Measurements from ENCODE around the gene TUBB8. TPM values are rescaled to one million over a fixed set of nuclear protein-coding genes. Genes with fewer than 3 reads are reported as not detected.
A peak's percentile ranks its signal among the peaks of the same experiment; 100 is the strongest.
"Not testable (repeated sequence)": the region's sequence is repeated elsewhere in the genome, so short reads cannot be mapped to it uniquely, and the experiment has no call there.

Gene TUBB8
- total and polyA plus RNA-seq, 9 of the 15 experiments (the other 6 are each of a cell fraction or from before 2014, with no cell fraction given) = 0.07 TPM; not detected in 8

DNA sequence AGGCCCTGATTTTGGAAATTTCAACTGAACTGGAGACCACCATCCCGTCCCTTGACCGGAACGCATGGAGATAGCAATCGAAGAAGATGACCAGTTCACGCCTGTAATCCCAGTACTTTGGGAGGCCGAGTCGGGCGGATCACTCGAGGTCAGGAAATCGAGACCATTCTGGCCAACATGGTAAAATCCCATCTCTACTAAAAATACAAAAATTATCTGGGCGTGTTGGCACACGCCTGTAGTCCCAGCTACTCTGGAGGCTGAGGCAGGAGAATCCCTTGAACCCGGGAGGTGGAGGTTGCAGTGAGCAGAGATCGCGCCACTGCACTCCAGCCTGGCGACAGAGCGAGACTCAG is 25.1 kb upstream of the TUBB8 start:
- H3K4me3 ChIP-seq = peak overlapping the region; percentile 39
- H3K9me3 ChIP-seq (replicated peaks; ENCODE audit: control insufficient read depth, insufficient read depth, low read depth, low read length); H4K20me1 ChIP-seq (replicated peaks; ENCODE audit: control insufficient read depth, insufficient read depth, low read length); ATAC-seq; H3K79me2 ChIP-seq (ENCODE audit: control insufficient read depth, insufficient read depth, low read length); H3K27me3 ChIP-seq (ENCODE audit: control insufficient read depth in 2 of 2, insufficient read depth in 2 of 2, low read length in 2 of 2); DNase-seq (ENCODE audit: extremely low read depth in 1 of 4, low spot score in 3 of 4); FAIRE-seq; intact Hi-C loops (cut with micrococcal nuclease); H3K27ac ChIP-seq (ENCODE audit: extremely low read depth, low read depth, low read length); in situ Hi-C loops (cut with MboI); H3K36me3 ChIP-seq (ENCODE audit: control insufficient read depth, insufficient read depth, low read length); BruUV-seq (replicated peaks); H3K9ac ChIP-seq (ENCODE audit: insufficient read depth in 1 of 2, low read depth in 2 of 2, low read length in 2 of 2); H2AFZ ChIP-seq (ENCODE audit: low read depth, low read length); H3K4me2 ChIP-seq (ENCODE audit: insufficient read depth, low read length); H3K9me1 ChIP-seq (ENCODE audit: control insufficient read depth, insufficient read depth, low read length): not testable (repeated sequence)
- 3% methylated on average over 7 of the region's 17 CpGs for WGBS (ENCODE audit: insufficient coverage, low coverage, missing lambda C conversion rate)
- 0 out of 2 replicates have a peak, but pooled peaks have one; percentile 2 for TF ChIP-seq PHF21A (IDR thresholded peaks at IDR 0.05; ENCODE audit: borderline replicate concordance, low read depth)
- ChIA-PET CTCF (ENCODE audit: low intra/inter-chr PET ratio) (interaction anchor here (0.7 kb wide), 1 partner anchor 1762 kb away, joined by 3 read pairs; no protein-coding TSS in a partner anchor), POLR2A (interaction anchor here (0.6 kb wide), 1 partner anchor 119 kb away, joined by 3 read pairs; no protein-coding TSS in a partner anchor)
- peaks cover 0 to 15% of the 10 kb centered on the region in 2 experiments; a peak in 2 of 5 replicates for H3K4me1 ChIP-seq (replicated peaks in 1 of 2; ENCODE audit: control insufficient read depth in 2 of 2, insufficient read depth in 2 of 2, low read length in 2 of 2)

DNA sequence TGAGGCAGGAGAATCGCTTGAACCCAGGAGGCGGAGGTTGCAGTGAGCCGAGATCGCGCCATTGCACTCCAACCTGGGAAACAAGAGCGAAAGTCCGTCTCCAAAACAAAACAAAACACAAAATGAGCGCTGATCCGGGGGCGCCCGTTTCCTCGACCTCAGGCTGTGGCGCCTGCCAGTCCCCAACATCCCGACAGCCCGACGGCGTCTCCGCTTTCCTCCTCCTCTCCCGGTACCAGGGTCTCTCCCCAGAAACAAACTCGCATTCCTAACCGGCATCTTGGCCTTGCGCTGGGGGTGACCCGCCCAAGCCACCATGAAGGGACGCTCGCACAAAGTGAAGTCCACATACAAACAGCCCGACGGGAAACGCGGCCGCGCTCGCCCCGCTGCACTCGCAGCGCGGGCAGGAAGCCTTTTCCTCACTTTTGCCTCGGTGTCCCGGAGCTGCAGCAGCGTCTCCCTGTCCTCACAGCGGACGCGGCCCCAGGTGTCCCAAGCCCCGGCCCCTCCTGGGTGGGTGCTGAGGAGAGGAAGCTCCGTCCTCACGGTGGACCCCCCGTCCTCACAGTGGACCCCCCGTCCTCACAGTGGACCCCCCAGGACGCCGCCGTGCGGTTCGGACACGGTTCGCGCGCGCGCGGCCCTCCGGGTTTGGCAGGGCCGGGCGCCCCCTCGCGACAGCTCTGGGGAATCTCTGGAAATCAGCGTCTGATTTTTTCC is 24.6 kb upstream of the TUBB8 start:
- H4K20me1 ChIP-seq (replicated peaks; ENCODE audit: control insufficient read depth, insufficient read depth, low read length); intact Hi-C loops (cut with micrococcal nuclease); in situ Hi-C loops (cut with MboI); FAIRE-seq; H3K36me3 ChIP-seq (ENCODE audit: control insufficient read depth, insufficient read depth, low read length); H3K9me3 ChIP-seq (replicated peaks; ENCODE audit: control insufficient read depth, insufficient read depth, low read depth, low read length); H3K27ac ChIP-seq (ENCODE audit: extremely low read depth, low read depth, low read length); H3K27me3 ChIP-seq (ENCODE audit: control insufficient read depth in 2 of 2, insufficient read depth in 2 of 2, low read length in 2 of 2); BruUV-seq (replicated peaks); H3K9me1 ChIP-seq (ENCODE audit: control insufficient read depth, insufficient read depth, low read length); H3K79me2 ChIP-seq (ENCODE audit: control insufficient read depth, insufficient read depth, low read length): not testable (repeated sequence)
- peak overlapping the region in 1 of 2 experiments; percentile 58; a peak in 1 of 4 replicates for H3K9ac ChIP-seq (ENCODE audit: insufficient read depth in 1 of 2, low read depth in 2 of 2, low read length in 2 of 2)
- ChIA-PET POLR2A (interaction anchor here (0.6 kb wide), 1 partner anchor 120 kb away, joined by 3 read pairs; no protein-coding TSS in a partner anchor), CTCF (ENCODE audit: low intra/inter-chr PET ratio) (interaction anchor here (0.6 to 0.7 kb wide), 2 partner anchors 135 to 1763 kb away, joined by 3 read pairs; no protein-coding TSS in a partner anchor)
- DNase-seq (ENCODE audit: extremely low read depth in 1 of 4, low spot score in 3 of 4) (peak; percentile 20 to 63 (median 32)), ATAC-seq (peak; percentile 69)
- WGBS (ENCODE audit: insufficient coverage, low coverage, missing lambda C conversion rate) = under 1% methylated on average over 26 of the region's 65 CpGs
- peaks cover 0 to 15% of the 10 kb centered on the region in 2 experiments; a peak in 2 of 5 replicates for H3K4me1 ChIP-seq (replicated peaks in 1 of 2; ENCODE audit: control insufficient read depth in 2 of 2, insufficient read depth in 2 of 2, low read length in 2 of 2)
- H2AFZ ChIP-seq (ENCODE audit: low read depth, low read length) = peak overlapping the region; percentile 63; the same call in 1 of the 2 replicates
- peak overlapping the region; percentile 39 for H3K4me3 ChIP-seq
- peak overlapping the region; percentile 55; the same call in 1 of the 2 replicates for H3K4me2 ChIP-seq (ENCODE audit: insufficient read depth, low read length)
- peak; percentile 80 to 84 for TF ChIP-seq KDM1A (IDR thresholded peaks at IDR 0.05)
- TF ChIP-seq HDAC1 (IDR thresholded peaks at IDR 0.05) = 0 out of 4 replicates have a peak, but pooled peaks of 1 of the 2 experiments have one; percentile 32
- TF ChIP-seq, protein P1, sequence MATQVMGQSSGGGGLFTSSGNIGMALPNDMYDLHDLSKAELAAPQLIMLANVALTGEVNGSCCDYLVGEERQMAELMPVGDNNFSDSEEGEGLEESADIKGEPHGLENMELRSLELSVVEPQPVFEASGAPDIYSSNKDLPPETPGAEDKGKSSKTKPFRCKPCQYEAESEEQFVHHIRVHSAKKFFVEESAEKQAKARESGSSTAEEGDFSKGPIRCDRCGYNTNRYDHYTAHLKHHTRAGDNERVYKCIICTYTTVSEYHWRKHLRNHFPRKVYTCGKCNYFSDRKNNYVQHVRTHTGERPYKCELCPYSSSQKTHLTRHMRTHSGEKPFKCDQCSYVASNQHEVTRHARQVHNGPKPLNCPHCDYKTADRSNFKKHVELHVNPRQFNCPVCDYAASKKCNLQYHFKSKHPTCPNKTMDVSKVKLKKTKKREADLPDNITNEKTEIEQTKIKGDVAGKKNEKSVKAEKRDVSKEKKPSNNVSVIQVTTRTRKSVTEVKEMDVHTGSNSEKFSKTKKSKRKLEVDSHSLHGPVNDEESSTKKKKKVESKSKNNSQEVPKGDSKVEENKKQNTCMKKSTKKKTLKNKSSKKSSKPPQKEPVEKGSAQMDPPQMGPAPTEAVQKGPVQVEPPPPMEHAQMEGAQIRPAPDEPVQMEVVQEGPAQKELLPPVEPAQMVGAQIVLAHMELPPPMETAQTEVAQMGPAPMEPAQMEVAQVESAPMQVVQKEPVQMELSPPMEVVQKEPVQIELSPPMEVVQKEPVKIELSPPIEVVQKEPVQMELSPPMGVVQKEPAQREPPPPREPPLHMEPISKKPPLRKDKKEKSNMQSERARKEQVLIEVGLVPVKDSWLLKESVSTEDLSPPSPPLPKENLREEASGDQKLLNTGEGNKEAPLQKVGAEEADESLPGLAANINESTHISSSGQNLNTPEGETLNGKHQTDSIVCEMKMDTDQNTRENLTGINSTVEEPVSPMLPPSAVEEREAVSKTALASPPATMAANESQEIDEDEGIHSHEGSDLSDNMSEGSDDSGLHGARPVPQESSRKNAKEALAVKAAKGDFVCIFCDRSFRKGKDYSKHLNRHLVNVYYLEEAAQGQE (IDR thresholded peaks at IDR 0.05; ENCODE audit: borderline replicate concordance) = peak; percentile 55; the same call in 1 of the 2 replicates
- TF ChIP-seq, protein P1 (CRISPR knock-in tag; IDR thresholded peaks at IDR 0.05; ENCODE audit: low read depth) = not testable (repeated sequence)
